ENCODE measurements around the gene HEATR5B.

The HEATR5B gene

DNA sequence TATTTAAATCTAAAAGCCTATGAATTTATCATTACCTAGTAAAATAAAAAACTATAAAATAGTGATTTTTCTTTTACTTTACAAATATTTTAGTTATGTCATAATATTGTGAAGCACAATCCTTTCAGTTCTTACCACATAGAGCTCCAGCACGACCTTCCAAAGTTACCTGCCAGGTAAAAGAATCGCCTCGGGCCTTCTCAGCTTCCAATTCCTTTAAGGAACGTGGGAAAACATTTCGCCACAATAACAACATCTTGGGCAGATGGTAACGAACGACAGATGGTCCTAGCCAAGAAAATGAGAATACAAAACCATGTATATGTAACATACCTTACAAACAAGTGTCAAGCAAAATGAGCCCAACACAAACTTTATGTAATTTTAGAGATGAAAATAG, 23.7 kb downstream of the HEATR5B start:
- no peak overlapping the region for H2BK5ac ChIP-seq (ENCODE audit: low read depth, low read length, poor library complexity)
- H3K4me2 ChIP-seq (ENCODE audit: low read length) = no peak overlapping the region
- no peaks in the 10 kb centered on the region for H3K27me3 ChIP-seq (ENCODE audit: insufficient read depth, low read length)
- no peak overlapping the region for H2AFZ ChIP-seq (ENCODE audit: insufficient read depth, low read length, poor library complexity)
- H3K27ac ChIP-seq (ENCODE audit: low read depth, low read length) = no peak overlapping the region
- no CpG with 5 or more reads among the region's 7 CpGs for WGBS (ENCODE audit: extremely low coverage, insufficient coverage, insufficient read length)
- H3K4ac ChIP-seq (ENCODE audit: low read depth, low read length) = no peak overlapping the region
- no peak overlapping the region for H3K9ac ChIP-seq (ENCODE audit: low read length)
- no peaks in the 10 kb centered on the region for H3K79me2 ChIP-seq (ENCODE audit: control insufficient read depth, insufficient read depth, low read length, poor library complexity)
- H3K23ac ChIP-seq (ENCODE audit: low read length) = no peak overlapping the region
- no peak overlapping the region for H4K12ac ChIP-seq (ENCODE audit: low read depth, low read length)
- DNase-seq = peak; percentile 79 to 94
- no peak overlapping the region for H2BK12ac ChIP-seq (ENCODE audit: low read length)
- H3K79me1 ChIP-seq (ENCODE audit: low read length) = no peaks in the 10 kb centered on the region
- H3K36me3 ChIP-seq (ENCODE audit: control insufficient read depth in 1 of 2, insufficient read depth in 2 of 2, low read length in 2 of 2) = peaks cover 13 to 19% of the 10 kb centered on the region in 2 experiments
- no peak overlapping the region for H3K4me3 ChIP-seq (ENCODE audit: low read depth, low read length)
- H2BK120ac ChIP-seq (ENCODE audit: insufficient read depth, low read length, poor library complexity) = no peak overlapping the region
- H4K8ac ChIP-seq (ENCODE audit: low read depth, low read length) = no peak overlapping the region
- no peak overlapping the region for H2AK5ac ChIP-seq (ENCODE audit: low read length)
- no peaks in the 10 kb centered on the region for H3K4me1 ChIP-seq (ENCODE audit: control insufficient read depth in 1 of 2, insufficient read depth in 2 of 2, low read length in 2 of 2)
- no peaks in the 10 kb centered on the region for H3K9me3 ChIP-seq (ENCODE audit: insufficient read depth, low read depth, low read length)
- no peak overlapping the region for H3K18ac ChIP-seq (ENCODE audit: low read length)
- H4K91ac ChIP-seq (ENCODE audit: low read depth, low read length) = no peak overlapping the region
- no peak overlapping the region for H3K14ac ChIP-seq (ENCODE audit: low read length)

DNA sequence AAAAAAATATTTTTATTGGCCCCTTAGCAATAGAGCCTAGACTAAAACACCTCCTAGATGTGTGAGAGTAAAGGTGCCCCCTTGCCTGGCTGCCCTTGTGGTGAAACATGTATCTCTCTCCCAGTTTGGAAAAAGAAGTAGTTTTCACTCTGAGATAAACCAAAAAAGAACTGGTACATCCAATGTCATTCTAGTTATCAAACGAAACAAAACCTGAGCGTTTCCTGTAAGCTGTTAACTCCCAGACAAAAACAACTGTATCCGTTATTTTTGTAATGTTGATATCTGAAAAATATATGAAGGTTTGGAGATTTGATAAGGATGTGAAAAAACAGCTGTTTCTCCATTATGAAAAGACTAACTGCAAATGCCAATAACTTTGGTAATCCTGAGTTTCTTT, 24.3 kb downstream of the HEATR5B start:
- H3K79me2 ChIP-seq (ENCODE audit: control insufficient read depth, insufficient read depth, low read length, poor library complexity) = no peaks in the 10 kb centered on the region
- no CpG with 5 or more reads among the region's 3 CpGs for WGBS (ENCODE audit: extremely low coverage, insufficient coverage, insufficient read length)
- no peak for DNase-seq

DNA sequence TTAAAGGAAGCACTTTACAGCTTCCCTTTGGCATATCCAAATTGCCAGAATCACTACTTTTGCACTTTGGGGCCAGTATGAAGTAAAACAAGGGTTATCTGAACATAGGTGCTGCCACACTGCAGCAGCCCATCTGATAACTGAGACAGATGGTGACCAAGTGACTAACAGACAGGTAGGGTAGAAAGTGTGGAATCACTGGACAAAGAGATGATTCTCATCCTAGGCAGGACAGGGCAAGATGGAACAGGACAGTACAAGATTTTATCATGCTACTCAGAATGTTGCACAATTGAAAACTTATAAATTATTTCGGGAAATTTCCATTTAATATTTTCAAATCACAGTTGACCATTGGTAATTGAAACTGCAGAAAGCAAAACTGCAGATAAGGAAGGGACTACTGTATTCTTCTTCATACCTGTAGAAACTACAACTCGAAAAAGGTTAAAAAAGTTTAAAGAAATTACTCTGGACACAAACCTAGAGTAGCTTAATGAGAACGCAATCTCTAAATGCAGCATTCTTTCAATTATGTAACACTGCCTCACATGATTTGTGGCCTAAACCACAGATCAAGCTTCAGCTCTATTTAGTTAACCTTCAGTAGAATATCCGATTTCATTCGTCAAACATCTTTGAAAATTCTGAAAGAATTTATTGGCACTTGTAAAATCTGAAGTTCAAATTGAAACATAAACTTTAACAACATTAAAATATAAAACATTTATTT, 31.4 kb downstream of the HEATR5B start:
- no CpG with 5 or more reads among the region's 5 CpGs for WGBS (ENCODE audit: extremely low coverage, insufficient coverage, insufficient read length)
- Histone ChIP-seq H2BK5ac (ENCODE audit: low read depth, low read length, poor library complexity) (no peak overlapping the region), H3K14ac (ENCODE audit: low read length) (no peak overlapping the region), H2AK5ac (ENCODE audit: low read length) (no peak overlapping the region), H2BK12ac (ENCODE audit: low read length) (no peak overlapping the region), H4K8ac (ENCODE audit: low read depth, low read length) (no peak overlapping the region), H4K12ac (ENCODE audit: low read depth, low read length) (no peak overlapping the region), H2BK120ac (ENCODE audit: insufficient read depth, low read length, poor library complexity) (no peak overlapping the region), H3K27me3 (ENCODE audit: insufficient read depth, low read length) (no peaks in the 10 kb centered on the region), H3K4me2 (ENCODE audit: low read length) (no peak overlapping the region), H3K18ac (ENCODE audit: low read length) (no peak overlapping the region), H3K9me3 (ENCODE audit: insufficient read depth, low read depth, low read length) (no peaks in the 10 kb centered on the region), H2AFZ (ENCODE audit: insufficient read depth, low read length, poor library complexity) (no peak overlapping the region), H3K23ac (ENCODE audit: low read length) (no peak overlapping the region), H3K4me3 (ENCODE audit: low read depth, low read length) (no peak overlapping the region), H3K4ac (ENCODE audit: low read depth, low read length) (no peak overlapping the region), H3K79me1 (ENCODE audit: low read length) (no peaks in the 10 kb centered on the region), H3K4me1 (ENCODE audit: control insufficient read depth in 1 of 2, insufficient read depth in 2 of 2, low read length in 2 of 2) (no peaks in the 10 kb centered on the region), H4K91ac (ENCODE audit: low read depth, low read length) (no peak overlapping the region), H3K36me3 (ENCODE audit: control insufficient read depth in 1 of 2, insufficient read depth in 2 of 2, low read length in 2 of 2) (peaks cover 10 to 15% of the 10 kb centered on the region in 2 experiments), H3K79me2 (ENCODE audit: control insufficient read depth, insufficient read depth, low read length, poor library complexity) (no peaks in the 10 kb centered on the region), H3K9ac (ENCODE audit: low read length) (no peak overlapping the region), H3K27ac (ENCODE audit: low read depth, low read length) (no peak overlapping the region)
- DNase-seq = no peak

More for the DNA sequence above, 24.3 kb downstream of the HEATR5B start:
- no peak overlapping the region for H3K27ac ChIP-seq (ENCODE audit: low read depth, low read length)
- no peak overlapping the region for H4K12ac ChIP-seq (ENCODE audit: low read depth, low read length)
- no peak overlapping the region for H2BK5ac ChIP-seq (ENCODE audit: low read depth, low read length, poor library complexity)
- H3K79me1 ChIP-seq (ENCODE audit: low read length) = no peaks in the 10 kb centered on the region
- H3K27me3 ChIP-seq (ENCODE audit: insufficient read depth, low read length) = no peaks in the 10 kb centered on the region
- no peak overlapping the region for H3K18ac ChIP-seq (ENCODE audit: low read length)
- H3K9ac ChIP-seq (ENCODE audit: low read length) = no peak overlapping the region
- no peak overlapping the region for H2BK120ac ChIP-seq (ENCODE audit: insufficient read depth, low read length, poor library complexity)
- no peak overlapping the region for H3K4me2 ChIP-seq (ENCODE audit: low read length)
- H3K9me3 ChIP-seq (ENCODE audit: insufficient read depth, low read depth, low read length) = no peaks in the 10 kb centered on the region
- no peak overlapping the region for H3K14ac ChIP-seq (ENCODE audit: low read length)
- no peak overlapping the region for H3K23ac ChIP-seq (ENCODE audit: low read length)
- no peak overlapping the region for H3K4me3 ChIP-seq (ENCODE audit: low read depth, low read length)
- no peaks in the 10 kb centered on the region for H3K4me1 ChIP-seq (ENCODE audit: control insufficient read depth in 1 of 2, insufficient read depth in 2 of 2, low read length in 2 of 2)
- H3K36me3 ChIP-seq (ENCODE audit: control insufficient read depth in 1 of 2, insufficient read depth in 2 of 2, low read length in 2 of 2) = peaks cover 10 to 16% of the 10 kb centered on the region in 2 experiments
- H2AK5ac ChIP-seq (ENCODE audit: low read length) = no peak overlapping the region
- no peak overlapping the region for H4K91ac ChIP-seq (ENCODE audit: low read depth, low read length)
- H3K4ac ChIP-seq (ENCODE audit: low read depth, low read length) = no peak overlapping the region
- no peak overlapping the region for H2AFZ ChIP-seq (ENCODE audit: insufficient read depth, low read length, poor library complexity)
- no peak overlapping the region for H4K8ac ChIP-seq (ENCODE audit: low read depth, low read length)
- no peak overlapping the region for H2BK12ac ChIP-seq (ENCODE audit: low read length)

DNA sequence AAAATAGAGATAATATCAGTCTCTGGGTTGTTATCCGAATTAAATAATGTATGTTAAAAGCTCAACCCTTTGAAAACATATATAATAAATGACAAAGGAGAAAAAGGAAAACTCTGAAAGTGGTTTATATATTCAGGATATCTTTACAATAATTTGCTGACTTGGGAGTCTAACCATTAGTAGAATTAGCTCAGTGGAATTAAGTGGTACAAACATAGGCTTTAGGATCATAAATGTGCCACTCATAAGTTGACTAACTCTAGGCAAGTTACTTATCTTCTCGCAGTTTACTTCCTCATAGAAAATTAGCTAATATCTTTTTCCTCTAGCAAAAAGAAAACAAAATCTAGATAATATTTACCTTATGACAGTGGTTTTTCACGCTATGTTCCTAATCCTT, 44.6 kb downstream of the HEATR5B start:
- DNase-seq = no peak
- Histone ChIP-seq H2AFZ (ENCODE audit: insufficient read depth, low read length, poor library complexity) (no peak overlapping the region), H3K4me2 (ENCODE audit: low read length) (no peak overlapping the region), H3K27me3 (ENCODE audit: insufficient read depth, low read length) (no peaks in the 10 kb centered on the region), H3K4me1 (ENCODE audit: control insufficient read depth in 1 of 2, insufficient read depth in 2 of 2, low read length in 2 of 2) (no peaks in the 10 kb centered on the region), H2AK5ac (ENCODE audit: low read length) (no peak overlapping the region), H4K12ac (ENCODE audit: low read depth, low read length) (no peak overlapping the region), H3K79me1 (ENCODE audit: low read length) (no peaks in the 10 kb centered on the region), H4K8ac (ENCODE audit: low read depth, low read length) (no peak overlapping the region), H3K23ac (ENCODE audit: low read length) (no peak overlapping the region), H3K14ac (ENCODE audit: low read length) (no peak overlapping the region), H3K4ac (ENCODE audit: low read depth, low read length) (no peak overlapping the region), H2BK120ac (ENCODE audit: insufficient read depth, low read length, poor library complexity) (no peak overlapping the region), H3K9ac (ENCODE audit: low read length) (no peak overlapping the region), H3K18ac (ENCODE audit: low read length) (no peak overlapping the region), H3K36me3 (ENCODE audit: control insufficient read depth in 1 of 2, insufficient read depth in 2 of 2, low read length in 2 of 2) (peaks cover 4 to 6% of the 10 kb centered on the region in 2 experiments), H3K4me3 (ENCODE audit: low read depth, low read length) (no peak overlapping the region), H2BK5ac (ENCODE audit: low read depth, low read length, poor library complexity) (no peak overlapping the region), H4K91ac (ENCODE audit: low read depth, low read length) (no peak overlapping the region), H3K9me3 (ENCODE audit: insufficient read depth, low read depth, low read length) (no peaks in the 10 kb centered on the region), H3K79me2 (ENCODE audit: control insufficient read depth, insufficient read depth, low read length, poor library complexity) (no peaks in the 10 kb centered on the region), H3K27ac (ENCODE audit: low read depth, low read length) (no peak overlapping the region), H2BK12ac (ENCODE audit: low read length) (no peak overlapping the region)
- no CpG with 5 or more reads among the region's 3 CpGs for WGBS (ENCODE audit: extremely low coverage, insufficient coverage, insufficient read length)
